GM18507 (cell line): ENCODE measurements around the gene CGB8.

Experiments used
- DNase-seq: peaks from one replicate; pipeline ENCODE4 v3.0.0; 2011; ENCODE audit warnings: low read depth; ENCODE audit not compliant: insufficient read length; ENCODE audit errors: extremely low spot score
- FAIRE-seq: peaks from 2 replicates; lab custom pipeline; 2011; peaks lifted over from hg19 to GRCh38; lab: Jason Lieb, UNC

CGB8 gene

GRCh38 chr19:49014870-49015255, 34.0 kb downstream of the CGB8 start:
- FAIRE-seq, result no peak
- DNase-seq, result no peak

- DNase-seq (no peak), FAIRE-seq (no peak)
Observed at GRCh38 chr19:49014123-49014869, 34.6 kb downstream of the CGB8 start.

GRCh38 chr19:49011194-49011593, 37.7 kb downstream of the CGB8 start:
- FAIRE-seq (no peak), DNase-seq (no peak)

GRCh38 chr19:49010453-49010852, 38.5 kb downstream of the CGB8 start:
- DNase-seq, result no peak
- FAIRE-seq, result no peak

GRCh38 chr19:49009828-49010227, 39.1 kb downstream of the CGB8 start:
- FAIRE-seq (no peak), DNase-seq (no peak)

GRCh38 chr19:49006905-49007304, 42.0 kb downstream of the CGB8 start:
- no peak for DNase-seq
- FAIRE-seq, result no peak

- no peak for FAIRE-seq
- no peak for DNase-seq
Observed at GRCh38 chr19:49004964-49005614, 43.8 kb downstream of the CGB8 start.

GRCh38 chr19:49004133-49004532, 44.8 kb downstream of the CGB8 start:
- DNase-seq (no peak), FAIRE-seq (no peak)

- peak; percentile 52 for FAIRE-seq
Observed at GRCh38 chr19:48999481-49000325, 49.2 kb downstream of the CGB8 start.

GRCh38 chr19:48997972-48998371, 50.9 kb downstream of the CGB8 start:
- DNase-seq, result no peak
- FAIRE-seq, result no peak

More at GRCh38 chr19:48999481-49000325, 49.2 kb downstream of the CGB8 start:
- no peak for DNase-seq
